Measurements from ENCODE around the gene CTF1.
A peak's percentile ranks its signal among the peaks of the same experiment; 100 is the strongest.

- peak; percentile 67 for TF ChIP-seq POLR2A (IDR thresholded peaks at IDR 0.05; ENCODE audit: low read length)
- TF ChIP-seq MAX (IDR thresholded peaks at IDR 0.05): peak; percentile 48
- TF ChIP-seq HOXA7 (CRISPR knock-in tag; IDR thresholded peaks at IDR 0.05): no peak
- no peak for TF ChIP-seq CTCF (IDR thresholded peaks at IDR 0.05)
- no peak for TF ChIP-seq RNF2 (IDR thresholded peaks at IDR 0.05; ENCODE audit: borderline replicate concordance, low read depth)
- TF ChIP-seq ZC3H11A (IDR thresholded peaks at IDR 0.05): no peak
- TF ChIP-seq ELK1 (IDR thresholded peaks at IDR 0.05; ENCODE audit: low read depth, low read length): no peak
- TF ChIP-seq EP300 (IDR thresholded peaks at IDR 0.05): no peak
- TF ChIP-seq ESRRA (IDR thresholded peaks at IDR 0.05; ENCODE audit: borderline replicate concordance, low read length): no peak
- TF ChIP-seq NPAS2 (CRISPR knock-in tag; IDR thresholded peaks at IDR 0.05; ENCODE audit: borderline replicate concordance): no peak
- TF ChIP-seq HDAC2 (IDR thresholded peaks at IDR 0.05): no peak
- peak; percentile 10; the same call in 1 of the 2 replicates for TF ChIP-seq USF2 (IDR thresholded peaks at IDR 0.05)
- no peak for TF ChIP-seq BHLHE40 (IDR thresholded peaks at IDR 0.05; ENCODE audit: low read depth, low read length)
Measured at GRCh38 chr16:30922960-30923535, 26.6 kb downstream of the CTF1 start.

All from A549 (cell line).